ENCODE measurements around the gene CACNA1I. TPM values are rescaled to one million over a fixed set of nuclear protein-coding genes. Genes with fewer than 3 reads are reported as not detected.

Gene CACNA1I
- total RNA-seq, 4 donors from 2014 or later: under 0.01 to 0.15 TPM; not detected in 2

DNA sequence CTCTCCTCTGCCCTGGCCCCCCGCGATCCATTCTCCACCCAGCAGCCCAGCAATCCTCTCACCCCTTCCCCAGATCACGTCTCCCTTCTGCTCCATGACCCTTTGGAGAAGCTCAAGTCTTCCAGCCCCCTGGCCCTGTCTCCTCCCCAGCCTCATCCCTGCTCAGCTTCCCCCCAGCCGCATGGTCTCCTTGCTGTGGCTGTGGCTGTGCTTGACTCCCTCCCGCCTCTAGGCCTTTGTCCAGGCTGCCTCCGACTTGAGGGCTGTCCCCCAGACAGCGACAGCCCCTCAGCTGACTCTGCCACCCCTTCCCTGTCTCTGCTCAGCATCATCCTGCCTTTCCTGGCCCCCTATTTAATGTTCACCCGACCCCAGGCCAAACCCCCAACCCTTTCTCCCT is 59.3 kb downstream of the CACNA1I start:
- Histone ChIP-seq H3K9me3 (no peaks in the 10 kb centered on the region), H3K27ac (no peak overlapping the region), H3K4me1 (no peaks in the 10 kb centered on the region), H3K36me3 (no peaks in the 10 kb centered on the region), H3K4me3 (no peak overlapping the region), H3K27me3 (no peaks in the 10 kb centered on the region)
- intact Hi-C loops (cut with DNase I; ENCODE audit: low total_unique reads): no loop called here
- no peak for TF ChIP-seq POLR2A (IDR thresholded peaks at IDR 0.05)
- TF ChIP-seq, protein P1, sequence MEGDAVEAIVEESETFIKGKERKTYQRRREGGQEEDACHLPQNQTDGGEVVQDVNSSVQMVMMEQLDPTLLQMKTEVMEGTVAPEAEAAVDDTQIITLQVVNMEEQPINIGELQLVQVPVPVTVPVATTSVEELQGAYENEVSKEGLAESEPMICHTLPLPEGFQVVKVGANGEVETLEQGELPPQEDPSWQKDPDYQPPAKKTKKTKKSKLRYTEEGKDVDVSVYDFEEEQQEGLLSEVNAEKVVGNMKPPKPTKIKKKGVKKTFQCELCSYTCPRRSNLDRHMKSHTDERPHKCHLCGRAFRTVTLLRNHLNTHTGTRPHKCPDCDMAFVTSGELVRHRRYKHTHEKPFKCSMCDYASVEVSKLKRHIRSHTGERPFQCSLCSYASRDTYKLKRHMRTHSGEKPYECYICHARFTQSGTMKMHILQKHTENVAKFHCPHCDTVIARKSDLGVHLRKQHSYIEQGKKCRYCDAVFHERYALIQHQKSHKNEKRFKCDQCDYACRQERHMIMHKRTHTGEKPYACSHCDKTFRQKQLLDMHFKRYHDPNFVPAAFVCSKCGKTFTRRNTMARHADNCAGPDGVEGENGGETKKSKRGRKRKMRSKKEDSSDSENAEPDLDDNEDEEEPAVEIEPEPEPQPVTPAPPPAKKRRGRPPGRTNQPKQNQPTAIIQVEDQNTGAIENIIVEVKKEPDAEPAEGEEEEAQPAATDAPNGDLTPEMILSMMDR (IDR thresholded peaks at IDR 0.05): no peak
- DNase-seq: no peak

DNA sequence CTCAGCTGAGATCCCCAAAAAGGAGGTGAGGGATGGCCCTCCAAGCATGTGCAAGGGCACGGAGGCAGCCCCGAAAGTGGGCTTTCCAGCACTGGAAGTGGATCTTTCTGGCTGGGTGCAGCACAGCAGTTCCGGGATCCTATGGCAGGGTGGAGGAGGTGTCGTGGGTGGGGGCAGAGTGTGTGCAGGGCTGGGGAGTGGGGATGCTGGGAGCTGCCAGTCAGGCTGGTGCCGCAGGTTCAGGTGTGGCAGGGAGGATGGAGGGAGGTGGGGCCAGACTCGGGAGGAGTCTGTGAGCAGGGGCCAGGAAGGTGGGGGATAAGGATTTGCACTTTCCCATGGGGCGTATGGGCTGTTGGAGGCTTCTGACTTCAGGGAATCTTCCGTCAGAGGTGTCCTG is 60.2 kb downstream of the CACNA1I start:
- Histone ChIP-seq H3K9me3 (no peaks in the 10 kb centered on the region), H3K4me1 (no peaks in the 10 kb centered on the region), H3K27me3 (no peaks in the 10 kb centered on the region), H3K4me3 (no peak overlapping the region), H3K36me3 (no peaks in the 10 kb centered on the region), H3K27ac (no peak overlapping the region)
- intact Hi-C loops (cut with DNase I; ENCODE audit: low total_unique reads): no loop called here
- DNase-seq: no peak
- no peak for TF ChIP-seq POLR2A (IDR thresholded peaks at IDR 0.05)
- TF ChIP-seq, protein P1 (IDR thresholded peaks at IDR 0.05): no peak

GRCh38 chr22:39631381-39632286 is 61.1 kb downstream of the CACNA1I start:
- TF ChIP-seq, protein P1 (IDR thresholded peaks at IDR 0.05): no peak
- no peak for TF ChIP-seq POLR2A (IDR thresholded peaks at IDR 0.05)
- Histone ChIP-seq H3K36me3 (no peaks in the 10 kb centered on the region), H3K4me3 (no peak overlapping the region), H3K4me1 (no peaks in the 10 kb centered on the region), H3K9me3 (no peaks in the 10 kb centered on the region), H3K27me3 (no peaks in the 10 kb centered on the region), H3K27ac (no peak overlapping the region)
- no peak for DNase-seq
- intact Hi-C loops (cut with DNase I; ENCODE audit: low total_unique reads): no loop called here

- DNase-seq: no peak
- no peak for TF ChIP-seq POLR2A (IDR thresholded peaks at IDR 0.05)
- TF ChIP-seq, protein P1 (IDR thresholded peaks at IDR 0.05): no peak
- H3K4me3 ChIP-seq: no peak overlapping the region
- H3K4me1 ChIP-seq: no peaks in the 10 kb centered on the region
- H3K27me3 ChIP-seq: no peaks in the 10 kb centered on the region
- H3K9me3 ChIP-seq: no peaks in the 10 kb centered on the region
- intact Hi-C loops (cut with DNase I; ENCODE audit: low total_unique reads): no loop called here
- no peak overlapping the region for H3K27ac ChIP-seq
- no peaks in the 10 kb centered on the region for H3K36me3 ChIP-seq
Measured at GRCh38 chr22:39634530-39635405, 64.2 kb downstream of the CACNA1I start.

GRCh38 chr22:39635719-39636118 is 65.2 kb downstream of the CACNA1I start:
- intact Hi-C loops (cut with DNase I; ENCODE audit: low total_unique reads): no loop called here
- DNase-seq: no peak
- Histone ChIP-seq H3K36me3 (no peaks in the 10 kb centered on the region), H3K4me1 (no peaks in the 10 kb centered on the region), H3K9me3 (no peaks in the 10 kb centered on the region), H3K27me3 (no peaks in the 10 kb centered on the region), H3K27ac (no peak overlapping the region), H3K4me3 (no peak overlapping the region)
- no peak for TF ChIP-seq POLR2A (IDR thresholded peaks at IDR 0.05)
- TF ChIP-seq, protein P1 (IDR thresholded peaks at IDR 0.05): no peak
